Measurements from ENCODE around the gene SPDYE4.

DNA sequence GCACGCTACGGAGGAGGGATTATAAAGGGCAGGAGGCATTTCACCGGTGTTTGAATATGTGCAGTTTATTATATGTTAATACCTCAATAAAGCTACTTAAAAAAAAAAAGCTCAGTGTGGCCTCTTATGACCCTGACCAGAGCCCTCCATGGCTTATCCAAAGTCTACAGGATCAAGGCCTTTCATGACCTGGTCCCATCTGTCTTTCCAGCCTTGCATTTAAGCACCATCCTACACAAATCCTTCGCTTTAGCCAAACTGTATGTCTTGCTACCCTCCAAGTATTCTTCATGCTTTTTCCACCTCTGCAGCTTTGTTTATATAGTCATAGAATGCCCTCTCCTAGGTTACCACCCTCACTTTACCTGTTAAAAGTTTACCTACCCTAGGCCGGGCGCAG lies 34.3 kb upstream of the SPDYE4 start:
- TF ChIP-seq TAF1 (IDR thresholded peaks at IDR 0.05; ENCODE audit: borderline replicate concordance, low read depth, low read length) (no peak), POLR2A (IDR thresholded peaks at IDR 0.05; ENCODE audit: low read depth, low read length) (no peak), POLR2AphosphoS5 (IDR thresholded peaks at IDR 0.05; ENCODE audit: low read depth, low read length) (no peak)

Measured in GM12892 (cell line).